ENCODE data around the gene METRNL.
"Not testable (repeated sequence)": the region's sequence is repeated elsewhere in the genome, so short reads cannot be mapped to it uniquely, and the experiment has no call there.

METRNL gene

DNA sequence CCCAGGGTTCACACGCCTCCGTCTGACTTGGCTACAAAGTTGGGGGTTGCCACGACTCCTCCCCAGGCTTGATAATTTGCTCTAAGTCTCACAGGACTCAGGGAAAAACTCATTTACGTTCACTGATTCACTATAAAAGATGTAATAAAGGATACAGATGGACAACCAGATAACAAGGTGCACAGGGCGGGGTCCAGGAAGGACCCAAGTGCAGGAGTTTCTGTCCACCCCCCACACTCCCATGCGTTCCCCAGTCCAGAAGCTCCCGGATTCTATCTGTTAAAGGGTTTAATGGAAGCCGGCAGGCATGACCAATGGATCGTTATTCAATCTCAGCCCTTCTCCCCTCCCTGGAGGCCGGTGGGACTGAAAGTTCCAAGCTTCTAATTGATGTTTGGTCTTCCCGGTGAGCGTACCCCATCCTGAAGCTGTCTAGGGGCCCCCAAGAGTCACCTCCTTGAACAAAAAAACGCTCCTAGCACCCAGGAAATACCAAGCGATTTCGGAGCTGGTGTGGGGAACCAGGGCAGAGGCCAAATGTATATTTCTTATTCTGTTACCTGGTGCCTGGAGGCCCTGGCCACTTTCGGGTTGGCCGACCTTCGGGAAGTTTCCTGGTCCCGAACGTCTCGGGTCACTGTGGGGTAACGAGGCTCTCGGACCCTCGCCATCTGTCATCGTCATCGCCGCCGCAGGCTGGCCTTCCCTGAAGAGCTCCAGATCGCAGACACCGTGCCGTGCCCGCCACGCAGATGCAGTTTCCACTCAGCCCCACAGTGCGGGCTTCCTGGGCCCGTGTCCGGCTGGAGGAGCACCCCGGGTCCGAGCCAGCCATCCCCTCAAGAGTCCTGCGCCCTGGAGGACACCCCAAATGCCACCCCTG is 13.5 kb upstream of the METRNL start:
- Histone ChIP-seq H3K4me1 (ENCODE audit: insufficient read depth, poor library complexity, severe bottlenecking) (peaks cover 5% of the 10 kb centered on the region), H3K9me3 (ENCODE audit: severe bottlenecking) (no peaks in the 10 kb centered on the region), H3K27ac (ENCODE audit: poor library complexity, severe bottlenecking) (no peak overlapping the region), H3K36me3 (ENCODE audit: low read depth) (no peaks in the 10 kb centered on the region), H3K4me3 (ENCODE audit: severe bottlenecking) (no peak overlapping the region), H3K27me3 (ENCODE audit: insufficient read depth, poor library complexity, severe bottlenecking) (no peaks in the 10 kb centered on the region)
- TF ChIP-seq, protein P1, sequence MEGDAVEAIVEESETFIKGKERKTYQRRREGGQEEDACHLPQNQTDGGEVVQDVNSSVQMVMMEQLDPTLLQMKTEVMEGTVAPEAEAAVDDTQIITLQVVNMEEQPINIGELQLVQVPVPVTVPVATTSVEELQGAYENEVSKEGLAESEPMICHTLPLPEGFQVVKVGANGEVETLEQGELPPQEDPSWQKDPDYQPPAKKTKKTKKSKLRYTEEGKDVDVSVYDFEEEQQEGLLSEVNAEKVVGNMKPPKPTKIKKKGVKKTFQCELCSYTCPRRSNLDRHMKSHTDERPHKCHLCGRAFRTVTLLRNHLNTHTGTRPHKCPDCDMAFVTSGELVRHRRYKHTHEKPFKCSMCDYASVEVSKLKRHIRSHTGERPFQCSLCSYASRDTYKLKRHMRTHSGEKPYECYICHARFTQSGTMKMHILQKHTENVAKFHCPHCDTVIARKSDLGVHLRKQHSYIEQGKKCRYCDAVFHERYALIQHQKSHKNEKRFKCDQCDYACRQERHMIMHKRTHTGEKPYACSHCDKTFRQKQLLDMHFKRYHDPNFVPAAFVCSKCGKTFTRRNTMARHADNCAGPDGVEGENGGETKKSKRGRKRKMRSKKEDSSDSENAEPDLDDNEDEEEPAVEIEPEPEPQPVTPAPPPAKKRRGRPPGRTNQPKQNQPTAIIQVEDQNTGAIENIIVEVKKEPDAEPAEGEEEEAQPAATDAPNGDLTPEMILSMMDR (IDR thresholded peaks at IDR 0.05; ENCODE audit: poor library complexity, severe bottlenecking): no peak
- DNase-seq (ENCODE audit: low spot score) (peak; percentile 45), ATAC-seq (ENCODE audit: low read depth) (no peak)

DNA sequence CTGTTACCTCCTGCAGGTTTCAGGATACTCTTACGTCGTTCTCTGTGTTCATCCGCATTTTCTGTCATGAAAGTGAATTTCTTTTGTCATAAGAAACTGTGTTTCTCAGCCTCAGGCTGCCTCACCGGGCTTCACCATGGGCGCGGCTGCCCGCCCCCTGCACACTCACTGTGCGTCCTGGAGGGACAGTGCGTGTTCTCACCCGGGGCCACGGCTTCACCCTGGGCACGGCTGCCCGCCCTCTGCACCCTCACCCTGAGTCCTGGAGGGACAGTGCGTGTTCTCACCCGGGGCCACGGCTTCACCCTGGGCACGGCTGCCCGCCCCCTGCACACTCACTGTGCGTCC is 12.9 kb upstream of the METRNL start:
- not testable (repeated sequence) for H3K4me3 ChIP-seq (ENCODE audit: severe bottlenecking); DNase-seq (ENCODE audit: low spot score); H3K4me1 ChIP-seq (ENCODE audit: insufficient read depth, poor library complexity, severe bottlenecking); ATAC-seq (ENCODE audit: low read depth); H3K9me3 ChIP-seq (ENCODE audit: severe bottlenecking); H3K36me3 ChIP-seq (ENCODE audit: low read depth); H3K27ac ChIP-seq (ENCODE audit: poor library complexity, severe bottlenecking); H3K27me3 ChIP-seq (ENCODE audit: insufficient read depth, poor library complexity, severe bottlenecking)

DNA sequence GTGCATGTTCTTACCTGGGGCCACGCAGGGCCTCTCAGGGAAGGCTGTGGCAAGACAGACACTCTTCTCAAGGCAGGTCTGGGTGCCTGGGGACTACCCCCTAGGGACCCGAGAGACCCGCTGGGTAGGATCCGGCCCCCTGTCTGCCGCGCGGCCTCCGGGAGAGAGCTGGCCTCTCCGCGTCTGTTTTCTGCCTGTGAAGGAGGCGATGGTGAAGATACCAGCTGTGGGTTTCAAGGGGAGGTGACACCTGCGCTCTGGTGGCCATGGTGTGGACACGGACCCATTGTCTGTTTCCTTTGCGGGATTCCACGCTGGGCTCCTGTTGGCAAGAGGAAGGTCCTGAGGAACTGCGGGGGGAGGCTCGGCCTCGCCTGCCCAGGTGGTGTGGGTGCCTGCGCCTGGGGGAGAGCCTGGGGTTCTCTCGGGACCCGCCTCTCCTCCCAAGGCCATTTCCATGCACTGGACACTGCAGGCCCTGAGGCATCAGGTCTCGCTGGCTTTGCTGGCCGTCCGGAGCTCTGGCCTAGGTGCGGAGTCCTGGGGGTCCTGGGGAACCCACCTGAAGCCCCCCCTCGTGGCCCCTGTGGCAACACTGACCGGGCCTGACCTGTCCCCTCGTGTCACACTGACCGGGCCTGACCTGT is 12.2 kb upstream of the METRNL start:
- Histone ChIP-seq H3K27me3 (ENCODE audit: insufficient read depth, poor library complexity, severe bottlenecking) (no peaks in the 10 kb centered on the region), H3K36me3 (ENCODE audit: low read depth) (no peaks in the 10 kb centered on the region), H3K27ac (ENCODE audit: poor library complexity, severe bottlenecking) (no peak overlapping the region), H3K9me3 (ENCODE audit: severe bottlenecking) (no peaks in the 10 kb centered on the region), H3K4me1 (ENCODE audit: insufficient read depth, poor library complexity, severe bottlenecking) (peaks cover 5% of the 10 kb centered on the region), H3K4me3 (ENCODE audit: severe bottlenecking) (no peak overlapping the region)
- no peak for ATAC-seq (ENCODE audit: low read depth)
- DNase-seq (ENCODE audit: low spot score): peak; percentile 63
- TF ChIP-seq, protein P1 (IDR thresholded peaks at IDR 0.05; ENCODE audit: poor library complexity, severe bottlenecking): no peak

DNA sequence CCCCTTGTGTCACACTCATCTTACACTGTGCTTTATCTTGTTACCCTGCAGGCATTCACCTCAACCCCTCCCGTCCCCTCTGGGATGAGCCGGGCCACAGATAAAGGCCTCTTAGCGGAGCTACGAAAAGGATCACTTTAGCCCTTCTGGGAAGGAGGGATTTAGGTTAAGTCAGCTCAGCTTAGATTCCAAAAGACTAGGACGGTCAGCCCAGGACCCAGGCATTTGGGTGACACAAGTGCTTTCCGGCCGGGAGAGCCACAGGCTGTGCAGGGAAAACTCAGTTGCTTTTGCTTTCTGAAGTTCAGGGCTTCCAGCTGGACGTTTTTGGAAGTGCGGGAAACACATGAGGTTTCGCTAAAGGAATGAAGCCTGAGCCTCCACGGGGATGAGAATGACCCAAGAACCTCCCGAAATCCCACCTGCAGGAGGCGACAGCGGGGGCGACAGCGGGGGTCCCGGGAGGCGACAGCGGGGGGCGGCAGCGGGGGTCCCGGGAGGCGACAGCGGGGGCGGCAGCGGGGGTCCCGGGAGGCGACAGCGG is 11.6 kb upstream of the METRNL start:
- DNase-seq (ENCODE audit: low spot score) (peak; percentile 35), ATAC-seq (ENCODE audit: low read depth) (peak; percentile 11; the same call in 1 of the 3 replicates)
- TF ChIP-seq, protein P1 (IDR thresholded peaks at IDR 0.05; ENCODE audit: poor library complexity, severe bottlenecking): no peak

DNA sequence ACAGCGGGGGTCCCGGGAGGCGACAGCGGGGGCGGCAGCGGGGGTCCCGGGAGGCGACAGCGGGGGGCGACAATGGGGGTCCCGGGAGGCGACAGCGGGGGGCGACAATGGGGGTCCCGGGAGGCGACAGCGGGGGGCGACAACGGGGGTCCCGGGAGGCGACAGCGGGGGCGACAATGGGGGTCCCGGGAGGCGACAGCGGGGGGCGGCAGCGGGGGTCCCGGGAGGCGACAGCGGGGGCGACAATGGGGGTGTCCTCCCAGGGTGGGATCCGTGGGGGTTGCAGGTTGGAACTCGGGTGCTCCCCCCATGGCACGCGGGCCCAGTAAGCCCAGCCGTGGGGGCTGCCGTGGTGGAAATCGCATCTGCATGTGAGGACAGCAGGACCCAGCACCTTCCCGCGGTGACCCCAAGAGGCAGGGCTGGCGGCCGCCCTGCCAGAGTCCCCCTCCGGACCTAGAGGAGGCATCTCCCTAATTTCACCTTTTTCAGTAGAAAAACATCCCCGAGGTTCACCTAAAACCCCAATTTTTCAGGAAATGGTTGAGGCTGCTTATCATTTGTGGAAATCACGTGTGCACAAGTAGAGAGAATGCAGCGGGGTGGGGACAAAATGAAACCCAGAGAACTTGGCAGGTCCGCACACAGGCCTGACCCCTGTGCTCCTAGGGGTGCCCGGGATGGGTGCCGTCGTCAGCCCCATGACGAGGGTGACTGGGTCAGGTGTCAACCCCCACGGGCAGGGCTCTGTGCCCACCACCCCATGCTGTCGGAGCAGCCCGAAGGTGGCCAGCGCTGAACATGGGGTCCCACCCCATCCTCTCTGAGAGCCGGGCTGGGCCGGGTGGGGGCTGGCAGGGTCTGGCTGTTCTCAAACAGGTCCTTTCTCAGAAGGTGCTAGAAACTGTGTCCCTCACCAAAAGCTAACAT is 10.5 kb upstream of the METRNL start:
- peaks cover 13% of the 10 kb centered on the region for H3K4me1 ChIP-seq (ENCODE audit: insufficient read depth, poor library complexity, severe bottlenecking)
- no peaks in the 10 kb centered on the region for H3K9me3 ChIP-seq (ENCODE audit: severe bottlenecking)
- no peaks in the 10 kb centered on the region for H3K36me3 ChIP-seq (ENCODE audit: low read depth)
- ATAC-seq (ENCODE audit: low read depth) (no peak), DNase-seq (ENCODE audit: low spot score) (peak; percentile 44)
- TF ChIP-seq, protein P1 (IDR thresholded peaks at IDR 0.05; ENCODE audit: poor library complexity, severe bottlenecking): no peak
- H3K4me3 ChIP-seq (ENCODE audit: severe bottlenecking): no peak overlapping the region
- no peaks in the 10 kb centered on the region for H3K27me3 ChIP-seq (ENCODE audit: insufficient read depth, poor library complexity, severe bottlenecking)
- no peak overlapping the region for H3K27ac ChIP-seq (ENCODE audit: poor library complexity, severe bottlenecking)

More for the DNA sequence above, 11.6 kb upstream of the METRNL start:
- H3K36me3 ChIP-seq (ENCODE audit: low read depth): no peaks in the 10 kb centered on the region
- H3K27ac ChIP-seq (ENCODE audit: poor library complexity, severe bottlenecking): no peak overlapping the region
- no peaks in the 10 kb centered on the region for H3K27me3 ChIP-seq (ENCODE audit: insufficient read depth, poor library complexity, severe bottlenecking)
- no peak overlapping the region for H3K4me3 ChIP-seq (ENCODE audit: severe bottlenecking)
- H3K9me3 ChIP-seq (ENCODE audit: severe bottlenecking): no peaks in the 10 kb centered on the region
- peaks cover 5% of the 10 kb centered on the region for H3K4me1 ChIP-seq (ENCODE audit: insufficient read depth, poor library complexity, severe bottlenecking)

Measured in RWPE2 (cell line).